Measurements from ENCODE around the gene PXMP2.

The PXMP2 gene

DNA sequence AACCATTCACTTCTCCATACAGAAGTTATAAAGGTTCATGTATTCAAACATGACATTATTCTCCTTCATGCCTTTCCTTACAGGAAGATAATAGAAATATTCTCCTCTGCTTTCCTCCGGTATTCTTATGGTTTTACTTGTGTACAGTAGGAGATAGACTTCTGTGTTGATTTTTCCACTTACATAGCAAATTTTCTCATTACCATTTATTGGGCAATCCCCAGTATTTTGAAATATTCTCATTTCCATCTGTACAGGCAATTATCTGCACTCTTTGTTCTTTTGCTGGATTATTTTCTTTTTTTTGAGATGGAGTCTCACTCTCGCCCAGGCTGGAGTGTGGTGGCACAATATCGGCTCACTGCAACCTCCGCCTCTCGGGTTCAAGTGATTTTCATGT is 11.0 kb downstream of the PXMP2 start:
- DNase-seq = no peak

DNA sequence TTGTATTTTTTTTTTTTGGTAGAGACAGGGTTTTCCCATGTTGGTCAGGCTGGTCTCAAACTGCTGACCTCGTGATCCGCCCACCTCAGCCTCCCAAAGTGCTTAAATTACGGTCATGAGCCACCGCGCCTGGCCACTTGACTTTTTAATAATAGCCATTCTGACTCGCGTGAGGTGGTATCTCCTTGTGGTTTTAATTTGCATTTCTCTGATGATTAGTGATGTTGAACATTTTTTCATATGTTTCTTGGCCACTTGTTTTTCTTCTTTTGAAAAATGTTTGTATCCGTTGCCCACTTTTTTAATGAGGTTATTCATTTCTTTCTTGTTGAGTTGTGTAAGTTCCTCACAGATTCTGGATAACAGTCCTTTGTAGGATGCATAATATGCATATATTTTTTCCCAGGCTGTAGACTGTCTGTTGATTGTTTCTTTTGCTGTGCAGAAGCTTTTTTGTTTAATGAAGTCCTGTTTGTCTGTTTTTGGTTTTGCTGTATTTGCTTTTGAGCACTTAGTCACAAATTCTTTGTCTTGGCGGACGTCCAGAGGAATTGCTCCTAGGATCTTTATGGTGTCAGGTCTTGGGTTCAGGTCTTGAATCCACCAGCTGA is 12.9 kb downstream of the PXMP2 start:
- no peak for DNase-seq

DNA sequence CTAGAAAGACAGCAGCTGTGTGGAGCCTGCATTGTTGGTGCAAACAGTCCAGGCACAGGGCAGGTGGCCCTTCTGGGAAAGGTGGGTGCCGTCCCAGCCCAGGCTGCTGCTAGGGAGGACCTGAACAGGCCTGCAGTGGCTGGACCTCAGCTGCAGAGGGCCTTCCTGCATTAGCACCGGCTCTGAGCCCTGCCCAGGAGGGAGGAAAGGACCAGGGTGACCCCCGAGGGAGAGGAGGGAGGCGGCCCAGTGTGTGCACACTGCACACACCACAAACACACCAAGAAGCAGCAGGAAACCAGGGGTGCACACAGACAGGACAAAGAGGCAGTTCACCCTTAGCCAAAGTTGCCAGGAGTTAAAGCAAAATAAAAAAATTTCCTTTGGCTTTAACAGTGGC is 15.3 kb downstream of the PXMP2 start:
- DNase-seq = no peak

DNA sequence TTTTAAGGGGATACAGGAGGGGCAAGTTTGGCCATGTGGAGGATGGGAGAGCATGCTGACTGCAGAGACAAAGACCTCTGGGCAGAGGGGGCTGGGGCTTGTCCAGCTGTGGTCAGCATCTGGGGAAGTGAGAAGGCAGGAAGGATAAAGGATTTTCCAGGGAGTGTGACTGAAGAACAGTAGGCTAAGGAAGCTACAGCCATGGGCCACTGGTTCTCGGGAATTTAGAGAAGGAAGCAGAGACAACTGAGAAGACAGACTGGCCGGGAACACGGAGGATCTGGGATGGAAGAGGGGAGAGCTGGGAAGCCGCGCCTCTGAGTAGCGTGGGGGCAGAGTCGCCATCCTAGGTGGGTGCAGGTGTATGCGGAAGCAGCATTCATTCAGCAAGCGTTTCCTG is 16.3 kb downstream of the PXMP2 start:
- DNase-seq = no peak

DNA sequence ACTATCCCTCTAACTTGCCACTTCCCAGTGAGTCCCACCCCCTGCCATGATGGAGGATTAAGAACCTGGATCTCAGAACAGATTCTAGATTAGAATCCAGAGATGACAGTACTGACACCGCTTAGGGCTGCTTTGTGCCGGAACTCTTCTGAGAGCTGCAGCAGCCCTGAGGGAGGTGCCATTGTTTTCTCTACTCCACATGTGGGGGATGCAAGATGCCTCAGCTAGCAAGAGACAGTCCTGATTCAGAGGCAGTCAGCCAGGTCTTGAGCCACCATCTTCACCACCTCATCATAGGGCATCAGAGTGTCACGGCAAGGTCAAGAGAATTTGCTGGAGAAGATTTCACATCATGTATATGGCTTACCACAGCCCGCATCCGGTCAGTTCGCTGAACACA is 19.9 kb downstream of the PXMP2 start:
- no peak for DNase-seq

DNA sequence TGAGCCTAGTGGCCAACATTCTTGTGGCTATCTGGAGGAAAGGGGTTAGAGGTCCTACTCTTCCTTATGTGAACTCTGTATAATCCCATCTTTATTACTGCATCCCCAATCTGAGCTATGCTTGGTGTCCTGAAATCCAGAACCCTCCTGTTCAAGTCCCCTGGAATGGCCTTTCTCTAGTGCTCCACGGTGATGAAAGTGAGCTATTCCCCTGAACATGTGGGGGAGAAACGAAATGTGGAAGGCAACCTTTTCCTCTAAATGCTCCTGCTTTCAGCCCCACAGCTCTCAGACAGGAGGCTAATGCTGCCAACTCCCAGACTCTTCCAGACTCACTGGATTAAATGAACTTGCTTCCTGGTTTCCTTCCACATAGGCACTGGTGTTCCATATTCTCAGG is 20.8 kb downstream of the PXMP2 start:
- DNase-seq = no peak

DNA sequence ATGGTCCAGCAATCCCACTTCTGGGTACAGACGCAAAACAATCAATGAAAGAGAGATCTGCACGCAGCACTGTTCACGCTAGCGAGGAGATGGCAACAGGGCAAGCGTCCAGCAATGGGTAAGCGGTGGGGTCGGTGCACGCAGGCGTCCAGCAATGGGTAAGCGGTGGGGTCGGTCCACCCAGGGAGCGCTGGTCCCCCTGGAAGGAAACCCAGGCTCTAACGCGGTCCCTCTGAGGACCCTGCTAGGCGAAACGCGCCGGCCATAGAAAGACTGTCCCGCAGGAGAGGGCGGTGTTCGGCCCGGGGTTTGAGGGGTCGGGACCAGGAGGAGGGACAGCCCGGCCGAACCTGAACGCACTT is 22.6 kb downstream of the PXMP2 start:
- peak; percentile 47 for DNase-seq

DNA sequence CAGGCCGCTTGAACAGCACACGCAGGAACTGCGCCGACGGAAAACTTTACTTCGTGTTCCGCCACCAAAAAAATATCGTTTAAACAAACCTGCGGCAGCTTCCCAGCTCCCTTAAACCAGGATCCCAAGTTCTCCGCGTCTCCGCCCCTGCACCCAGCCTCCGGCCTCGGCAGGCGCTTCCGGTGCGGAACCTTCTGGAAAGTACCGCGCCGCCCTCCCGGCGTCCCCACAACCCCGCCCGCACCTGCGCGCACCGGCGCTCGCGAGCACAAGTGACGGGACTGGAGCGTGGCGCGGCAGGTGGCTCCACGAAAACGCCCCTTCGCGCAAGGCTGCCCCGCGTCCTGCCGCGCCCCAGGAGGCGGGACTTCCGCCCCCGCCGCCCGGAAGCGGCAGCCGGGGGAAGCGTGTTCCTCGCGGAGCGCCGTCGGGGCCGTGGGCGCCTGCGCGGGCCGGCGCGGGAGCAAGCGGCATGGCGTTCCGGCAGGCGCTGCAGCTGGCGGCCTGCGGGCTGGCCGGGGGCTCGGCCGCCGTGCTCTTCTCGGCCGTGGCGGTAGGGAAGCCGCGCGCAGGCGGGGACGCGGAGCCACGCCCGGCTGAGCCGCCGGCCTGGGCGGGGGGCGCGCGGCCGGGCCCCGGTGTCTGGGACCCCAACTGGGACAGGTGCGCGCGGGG is 23.2 kb downstream of the PXMP2 start, which contains the start of gene PGAM5:
Gene PGAM5 (plus strand): TSS at position 438 of the 675 bp plus-strand sequence. CDS start 35 bp downstream, at position 473.
- peak; percentile 89 for DNase-seq

DNA sequence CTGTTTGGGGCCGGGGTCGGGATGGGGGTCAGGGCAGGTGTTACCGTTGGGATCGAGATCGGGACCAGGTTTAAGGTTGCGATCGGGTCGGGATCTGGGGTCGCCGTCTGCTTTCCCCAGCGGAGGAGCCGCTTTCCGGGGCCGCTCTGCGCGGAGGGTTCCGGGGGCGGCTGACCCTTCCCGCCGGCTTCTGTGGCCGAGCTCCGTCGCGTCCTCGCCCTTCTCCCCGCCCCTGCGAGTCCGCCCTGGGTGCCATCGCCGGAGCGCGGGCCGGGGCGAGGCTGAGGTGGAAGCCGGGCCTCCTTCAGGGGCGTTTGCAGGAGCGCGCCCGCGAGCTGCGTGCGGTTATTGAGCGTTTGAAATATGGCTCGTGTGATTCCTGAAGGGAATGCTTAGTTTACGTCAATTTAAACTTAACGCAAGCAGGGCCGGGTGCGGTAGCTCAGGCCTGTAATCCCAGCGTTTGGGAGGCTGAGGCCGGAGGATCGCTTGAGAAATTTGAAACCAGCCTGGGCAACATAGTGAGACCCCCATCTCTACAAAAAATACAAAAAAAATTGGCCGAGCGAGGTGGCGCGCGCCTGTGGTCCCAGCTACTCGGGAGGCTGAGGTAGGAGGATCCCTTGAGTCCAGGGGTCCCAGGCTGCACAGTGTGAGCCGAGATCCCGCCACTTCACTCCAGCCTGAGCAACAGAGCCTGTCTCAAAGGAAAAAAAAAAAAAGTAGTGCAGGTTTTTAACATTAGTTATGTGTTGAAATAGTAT is 23.9 kb downstream of the PXMP2 start:
- peak; percentile 56 for DNase-seq

DNA sequence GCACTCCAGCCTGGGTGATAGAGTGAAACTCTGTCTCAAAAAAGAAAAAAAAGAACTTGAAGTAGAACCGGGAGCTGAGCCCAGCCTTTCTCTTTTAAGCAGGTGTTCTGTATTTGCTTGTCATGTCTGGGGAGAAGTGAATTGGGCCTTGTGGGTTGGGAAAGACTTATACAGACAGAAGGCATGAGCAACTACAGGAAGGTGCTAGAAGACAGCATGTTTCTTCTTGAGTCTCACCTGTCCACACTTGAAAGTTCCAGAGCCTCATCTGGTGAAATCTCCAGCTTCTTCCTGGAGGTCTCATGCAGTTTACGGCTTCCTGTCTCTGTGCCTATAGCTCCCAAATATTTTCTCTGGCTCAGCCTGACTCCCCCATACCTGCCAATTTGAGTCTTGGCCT is 25.7 kb downstream of the PXMP2 start:
- DNase-seq = no peak

DNA sequence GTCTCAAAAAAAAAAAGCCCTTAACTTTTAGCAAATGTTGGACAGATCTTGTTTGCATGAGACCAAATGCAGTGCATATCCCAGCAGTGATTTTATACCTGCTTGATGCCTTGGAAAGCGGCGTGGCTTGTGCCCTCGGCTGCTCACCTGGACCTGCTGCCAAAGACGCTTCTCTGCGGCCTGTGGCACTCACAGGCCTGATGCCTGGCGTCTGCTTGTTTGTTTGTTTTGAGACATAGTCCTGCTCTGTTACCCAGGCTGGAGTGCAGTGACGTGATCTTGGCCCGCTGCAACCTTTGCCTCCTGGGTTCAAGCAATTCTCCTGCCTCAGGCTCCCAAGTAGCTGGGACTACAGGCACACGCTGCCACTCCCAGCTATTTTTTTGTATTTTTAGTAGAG is 28.5 kb downstream of the PXMP2 start:
- no peak for DNase-seq

DNA sequence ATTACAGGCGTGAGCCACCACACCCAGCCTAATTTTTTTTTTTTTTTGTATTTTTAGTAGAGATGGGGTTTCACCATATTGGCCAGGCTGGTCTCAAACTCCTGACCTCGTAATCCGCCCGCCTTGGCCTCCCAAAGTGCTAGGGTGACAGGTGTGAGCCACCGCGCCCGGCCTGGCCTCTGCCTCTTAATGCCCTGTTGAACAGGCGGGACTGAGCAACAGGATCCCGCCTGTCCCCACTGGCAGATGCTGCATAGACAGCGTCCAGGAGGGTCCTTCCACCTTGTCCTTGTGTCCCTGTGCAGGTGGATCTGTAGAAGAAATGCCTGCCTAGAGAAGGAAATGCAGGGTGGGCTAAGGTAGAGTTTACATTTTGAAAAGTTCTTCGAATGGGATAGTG is 29.0 kb downstream of the PXMP2 start:
- no peak for DNase-seq

DNA sequence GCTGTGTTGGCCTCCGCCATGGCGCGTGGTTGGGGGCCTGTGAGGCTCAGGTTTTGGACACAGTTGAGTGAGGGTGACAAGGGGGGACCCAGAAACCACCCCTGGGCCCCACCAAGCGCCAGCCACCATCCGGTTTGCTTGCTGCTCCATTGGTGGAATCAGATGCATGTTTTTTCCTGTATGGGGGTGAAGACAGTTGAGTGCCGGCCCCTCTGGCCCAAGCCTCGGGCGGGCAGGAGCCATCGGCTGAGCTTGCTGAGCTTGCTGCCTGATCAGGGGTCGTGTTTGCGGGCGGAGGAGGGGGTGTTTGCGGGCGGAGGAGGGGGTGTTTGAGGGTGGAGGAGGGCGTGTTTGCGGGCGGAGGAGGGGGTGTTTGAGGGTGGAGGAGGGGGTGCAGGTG is 29.6 kb downstream of the PXMP2 start:
- DNase-seq = no peak

DNA sequence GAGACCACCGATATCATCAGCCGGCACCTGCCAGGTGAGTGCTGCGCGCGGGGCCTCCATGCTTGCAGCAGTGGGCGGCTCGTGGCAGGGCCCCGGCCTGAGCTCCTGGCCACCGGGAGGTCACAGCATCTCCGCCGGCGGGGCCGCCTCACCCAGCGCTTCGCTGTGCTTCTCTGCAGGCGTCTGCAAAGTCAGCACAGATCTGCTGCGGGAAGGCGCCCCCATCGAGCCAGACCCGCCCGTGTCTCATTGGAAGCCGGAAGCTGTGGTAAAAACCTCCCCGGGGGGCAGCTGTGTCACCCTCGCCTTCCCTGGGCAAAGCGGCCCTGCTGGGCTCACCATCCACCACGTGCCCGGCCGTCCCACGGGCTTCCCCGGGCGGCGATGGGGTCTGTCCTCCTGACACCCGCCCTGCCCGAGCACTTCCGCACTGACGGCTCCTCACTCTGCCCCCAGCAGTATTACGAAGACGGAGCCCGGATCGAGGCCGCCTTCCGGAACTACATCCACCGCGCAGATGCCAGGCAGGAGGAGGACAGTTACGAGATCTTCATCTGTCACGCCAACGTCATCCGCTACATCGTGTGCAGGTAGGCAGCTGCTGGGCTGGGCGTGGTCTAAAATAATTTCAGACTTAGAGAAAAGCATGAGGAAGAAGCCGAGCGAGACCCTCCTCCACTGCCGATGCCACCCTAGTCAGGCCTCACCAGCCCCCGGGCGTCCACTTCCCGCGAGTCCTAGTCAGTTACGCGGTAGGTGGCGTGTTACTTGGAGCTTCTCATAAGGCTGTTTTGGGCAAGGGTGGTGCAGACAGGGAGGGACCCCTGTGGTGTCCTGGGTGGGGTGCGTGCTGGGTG is 30.4 kb downstream of the PXMP2 start:
- DNase-seq = no peak

DNA sequence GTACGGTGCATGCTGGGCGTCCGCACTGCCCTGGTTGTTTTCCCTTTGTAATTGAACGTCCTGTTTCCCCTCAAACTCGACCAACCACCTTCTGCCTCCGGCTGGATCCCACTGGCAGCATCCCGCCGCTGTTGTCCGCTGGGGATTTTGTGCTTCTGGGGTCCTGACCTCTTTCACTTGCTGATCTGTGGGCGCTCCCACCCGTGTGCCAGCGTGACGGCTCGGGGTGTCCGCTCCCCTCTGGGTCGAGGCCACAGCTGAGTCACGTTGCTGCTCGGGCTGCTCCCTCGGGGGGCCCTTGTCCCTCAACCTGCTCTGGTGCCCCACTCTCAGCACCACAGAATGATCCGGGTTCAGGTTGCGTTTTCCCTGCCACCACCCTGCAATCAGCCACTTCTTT is 31.3 kb downstream of the PXMP2 start:
- DNase-seq = no peak

DNA sequence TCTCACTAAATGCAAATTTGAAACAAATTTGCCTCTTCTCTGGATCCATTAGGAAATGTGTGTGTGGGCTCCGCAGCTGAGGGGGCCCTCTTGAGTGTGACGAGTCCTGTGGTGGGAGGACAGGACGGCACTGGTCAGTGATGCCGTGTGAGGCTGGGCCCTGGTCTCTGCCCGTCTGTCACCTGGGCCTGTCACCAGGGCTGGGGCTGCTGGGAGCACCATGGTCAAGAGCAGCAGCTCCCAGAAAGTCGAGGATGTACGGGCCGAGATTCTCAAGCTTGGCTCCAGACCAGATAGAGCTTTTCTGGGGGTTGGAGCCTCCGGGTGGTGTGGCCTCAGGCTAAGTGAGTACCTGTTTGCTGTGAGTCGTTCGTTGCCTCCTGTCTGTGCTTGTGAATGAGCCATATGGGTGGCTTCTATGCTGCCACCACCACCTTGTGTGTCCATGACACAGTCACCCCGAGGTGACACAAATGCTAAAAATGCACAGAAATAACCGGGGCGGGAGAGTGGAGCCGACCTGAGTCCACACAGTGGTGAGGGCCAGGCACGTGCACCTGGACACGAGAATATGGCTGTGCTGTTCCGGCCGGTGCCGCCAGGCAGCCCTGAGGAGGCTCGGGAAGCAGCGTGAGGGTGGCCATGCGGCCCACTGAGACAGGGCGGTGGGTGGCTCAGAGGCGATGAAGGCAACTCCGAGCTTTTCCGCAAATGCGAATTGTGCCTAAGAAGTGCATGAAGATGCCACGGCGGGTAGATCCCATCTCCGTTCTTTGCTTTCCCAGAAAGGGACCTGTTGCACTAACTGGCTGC is 32.0 kb downstream of the PXMP2 start:
- no peak for DNase-seq

DNA sequence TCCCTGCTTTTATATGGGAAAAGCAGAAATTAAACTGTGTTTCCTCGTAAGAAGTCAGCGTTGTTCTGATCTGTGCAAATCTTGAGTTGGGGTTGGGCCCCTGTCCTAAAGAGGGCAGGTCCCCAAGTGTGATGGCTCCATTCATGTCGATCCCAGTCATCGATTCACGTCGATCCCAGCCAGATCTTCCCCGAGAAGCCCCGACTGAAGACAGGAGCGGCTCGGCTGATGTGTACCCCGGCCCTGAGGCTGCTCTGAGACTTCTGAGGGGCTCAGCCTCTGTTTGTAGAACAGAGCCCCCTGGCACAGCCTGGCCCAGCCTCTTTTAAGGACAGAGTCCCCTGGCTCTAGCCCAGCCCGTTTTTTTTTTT is 32.6 kb downstream of the PXMP2 start:
- no peak for DNase-seq

DNA sequence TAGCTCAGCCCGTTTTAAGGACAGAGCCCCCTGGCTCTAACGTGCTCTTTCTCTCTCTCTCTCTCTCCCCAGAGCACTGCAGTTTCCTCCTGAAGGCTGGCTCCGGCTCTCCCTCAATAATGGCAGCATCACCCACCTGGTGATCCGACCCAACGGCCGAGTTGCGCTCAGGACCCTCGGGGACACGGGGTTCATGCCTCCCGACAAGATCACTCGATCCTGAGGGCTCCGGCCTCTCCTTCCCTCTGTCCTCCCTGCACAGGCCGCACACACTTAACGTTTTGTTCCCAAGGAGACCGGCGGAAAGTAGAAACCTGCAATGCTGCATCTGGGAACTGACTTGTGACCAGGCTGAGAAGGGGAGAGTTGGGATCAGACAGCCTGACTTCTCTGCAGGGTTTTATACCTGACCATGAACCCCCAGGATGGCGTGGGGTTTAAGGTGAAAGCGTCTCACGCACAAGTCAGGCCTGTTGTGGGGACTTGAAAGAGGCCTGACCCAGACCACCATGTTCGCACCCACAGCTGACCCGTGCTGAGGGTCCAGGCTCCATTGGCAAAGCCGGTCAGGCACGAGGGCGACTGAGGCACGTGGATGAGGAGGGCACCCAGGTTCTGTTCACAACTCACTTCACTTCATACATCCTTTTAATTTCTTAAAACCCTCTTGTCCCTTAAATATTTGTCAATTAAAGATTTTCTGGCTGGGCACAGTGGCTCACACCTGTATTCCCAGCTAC is 33.4 kb downstream of the PXMP2 start:
- no peak for DNase-seq

DNA sequence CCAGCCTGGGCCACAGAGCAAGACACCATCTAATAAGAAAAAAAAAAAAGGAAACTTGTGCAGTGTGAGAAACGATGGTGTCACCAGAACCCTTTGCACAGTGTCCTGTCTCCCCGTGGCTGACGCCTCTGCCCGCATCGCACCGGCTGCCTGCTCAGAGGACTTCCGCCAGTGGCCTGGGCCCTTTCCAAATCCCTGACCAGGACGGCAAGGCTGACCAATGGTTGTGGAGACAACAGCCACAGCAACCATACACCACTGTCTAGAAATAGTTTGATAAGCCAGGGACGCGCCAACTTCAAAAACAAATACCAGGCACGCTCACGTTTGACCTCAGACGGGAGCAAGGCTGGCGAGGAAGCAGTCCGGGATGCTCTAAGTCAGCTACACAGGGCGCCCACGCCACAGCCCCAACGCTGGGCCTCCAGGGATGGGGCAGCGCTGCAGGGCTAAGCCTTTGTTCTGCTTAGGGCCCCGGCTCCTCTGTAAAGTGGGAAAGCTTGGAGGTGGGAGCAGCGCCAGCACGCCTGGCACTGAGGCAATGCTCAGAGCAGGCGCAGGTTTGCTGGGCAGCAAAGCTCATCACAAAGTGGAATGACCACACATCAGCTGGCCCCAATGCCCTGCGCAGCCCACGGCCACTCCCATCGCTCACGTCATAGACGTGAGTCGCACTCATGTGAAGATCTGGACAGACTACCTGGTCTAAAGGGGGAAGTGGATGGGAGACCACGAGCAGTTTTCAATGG is 35.8 kb downstream of the PXMP2 start:
- no peak for DNase-seq

DNA sequence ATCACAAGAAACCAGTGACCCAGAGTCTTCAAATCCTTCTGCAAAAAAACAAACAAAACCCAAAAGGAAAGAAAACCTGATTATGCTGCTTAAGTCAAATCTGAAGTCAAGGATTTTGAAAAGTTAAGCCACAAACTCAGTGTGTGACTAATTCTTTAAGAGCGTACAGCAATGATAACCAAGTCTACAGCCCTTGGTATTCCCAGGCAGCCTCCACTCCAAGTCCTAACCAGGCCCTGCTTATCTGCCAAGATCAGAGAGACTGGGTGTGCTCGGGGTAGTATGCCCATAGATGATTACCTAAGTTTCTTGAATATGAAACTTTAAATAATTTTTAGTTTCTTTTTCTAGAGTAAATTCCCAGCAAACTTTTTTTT is 36.4 kb downstream of the PXMP2 start:
- no peak for DNase-seq
